Fibroblast of upper back skin (primary cell): Measurements from ENCODE around the gene IGSF21.

Experiments used
- DNase-seq: peaks from one replicate; pipeline ENCODE4 v3.0.0-alpha.2; 2013

IGSF21 gene

DNA sequence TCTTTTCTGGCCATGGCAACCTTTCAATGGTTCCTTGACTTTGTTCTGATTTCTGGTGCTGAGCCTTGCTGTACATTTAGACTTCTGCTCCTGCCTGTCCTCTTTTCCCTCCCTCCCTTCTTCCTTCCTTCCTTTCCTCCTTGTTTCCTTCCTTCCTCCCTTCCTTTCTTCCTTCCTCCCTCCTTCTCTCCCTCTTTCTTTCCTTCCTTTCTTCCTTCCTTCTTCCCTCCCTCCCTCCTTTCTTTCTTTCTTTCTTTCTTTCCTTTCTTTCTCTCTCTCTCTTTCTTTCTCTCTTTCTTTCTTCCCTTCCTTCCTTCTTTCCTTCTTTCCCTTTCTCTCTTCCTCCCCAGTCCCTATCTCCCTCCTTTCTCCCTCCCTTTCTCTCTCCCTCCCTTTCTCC, 10.4 kb upstream of the IGSF21 start:
- DNase-seq: no peak

DNA sequence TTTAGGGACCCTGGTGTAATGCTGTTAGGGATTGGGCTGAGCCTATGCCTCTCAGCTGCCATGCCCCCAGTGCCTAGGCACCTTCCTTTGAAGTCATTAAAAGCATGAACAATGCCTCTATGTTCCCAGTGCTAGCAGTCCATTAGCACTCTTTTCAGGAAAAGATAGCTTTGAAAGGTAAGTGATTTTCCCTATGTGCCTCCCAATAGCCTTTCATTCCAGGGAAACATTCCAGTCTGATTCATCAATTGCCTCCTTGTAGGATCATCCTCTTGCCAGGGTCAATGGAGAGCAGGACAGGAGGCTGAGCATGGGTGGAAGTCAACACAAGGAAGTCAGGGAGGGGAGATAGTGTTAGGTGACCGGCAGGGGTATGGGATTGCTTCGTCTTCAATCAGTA, 8.6 kb upstream of the IGSF21 start:
- DNase-seq: no peak

DNA sequence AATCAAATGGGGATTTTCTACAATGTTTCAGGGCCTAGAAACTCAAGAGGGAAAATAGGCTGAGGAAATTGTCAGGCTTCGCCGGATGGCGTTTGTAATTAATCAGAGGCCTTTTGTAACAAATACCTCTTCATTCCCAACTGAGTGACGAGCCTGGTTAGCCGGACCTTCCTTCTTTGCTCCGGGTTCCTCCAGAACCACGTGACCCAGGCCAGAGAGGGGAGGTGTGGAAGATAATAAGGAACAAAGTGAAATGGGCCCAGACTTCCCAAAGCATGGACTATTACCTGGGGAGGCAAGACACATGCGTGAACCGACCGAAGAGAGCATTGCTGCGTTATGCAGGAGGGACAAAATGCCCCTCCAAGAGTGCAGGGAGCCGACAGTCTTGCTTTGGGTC, 7.5 kb upstream of the IGSF21 start:
- no peak for DNase-seq

DNA sequence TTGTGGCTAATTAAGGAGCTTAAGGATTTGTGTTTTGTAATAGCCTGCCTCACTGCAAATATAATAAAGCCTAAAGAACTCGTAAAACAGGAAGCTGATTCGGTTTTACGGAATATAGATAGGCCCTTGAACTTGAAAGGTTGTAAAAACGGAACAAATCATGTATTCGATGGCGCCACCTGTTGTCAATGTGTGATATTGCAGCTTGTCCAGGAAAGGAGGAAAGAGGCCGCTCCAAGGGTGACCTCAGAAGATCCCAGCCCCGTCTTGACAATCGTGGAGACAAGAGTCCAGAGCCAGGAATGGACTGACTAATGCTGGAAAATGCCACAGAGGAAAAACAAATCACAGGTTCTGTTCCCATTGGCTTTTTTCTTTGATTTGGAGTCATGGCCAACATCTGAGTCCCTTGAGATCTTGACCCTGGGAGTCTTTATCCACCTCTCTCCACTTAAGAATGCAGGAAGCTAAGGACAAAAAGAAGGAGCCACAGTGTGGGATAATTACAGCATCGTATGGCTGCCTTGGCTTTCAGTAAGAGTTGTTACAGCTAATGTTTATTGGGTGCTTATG, 7.0 kb upstream of the IGSF21 start:
- peak; percentile 60 for DNase-seq

DNA sequence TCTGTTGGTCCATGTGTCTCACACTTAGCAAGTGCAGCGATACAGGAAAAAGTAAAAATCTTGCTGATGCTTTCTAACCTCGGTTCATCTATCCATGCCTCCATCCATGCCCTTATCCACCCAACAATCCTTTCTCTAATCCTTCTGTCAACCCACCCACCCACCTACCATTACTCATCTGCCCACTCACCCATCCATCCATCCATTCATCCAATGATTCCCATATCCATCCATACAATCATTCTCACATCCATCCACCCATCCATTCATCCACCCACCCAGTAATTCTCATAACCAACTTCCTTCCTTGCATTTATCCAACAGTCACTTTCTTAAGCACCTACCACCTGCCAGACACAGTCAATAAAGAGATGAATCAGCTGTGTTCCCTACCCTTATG, 6.1 kb upstream of the IGSF21 start:
- DNase-seq: no peak

DNA sequence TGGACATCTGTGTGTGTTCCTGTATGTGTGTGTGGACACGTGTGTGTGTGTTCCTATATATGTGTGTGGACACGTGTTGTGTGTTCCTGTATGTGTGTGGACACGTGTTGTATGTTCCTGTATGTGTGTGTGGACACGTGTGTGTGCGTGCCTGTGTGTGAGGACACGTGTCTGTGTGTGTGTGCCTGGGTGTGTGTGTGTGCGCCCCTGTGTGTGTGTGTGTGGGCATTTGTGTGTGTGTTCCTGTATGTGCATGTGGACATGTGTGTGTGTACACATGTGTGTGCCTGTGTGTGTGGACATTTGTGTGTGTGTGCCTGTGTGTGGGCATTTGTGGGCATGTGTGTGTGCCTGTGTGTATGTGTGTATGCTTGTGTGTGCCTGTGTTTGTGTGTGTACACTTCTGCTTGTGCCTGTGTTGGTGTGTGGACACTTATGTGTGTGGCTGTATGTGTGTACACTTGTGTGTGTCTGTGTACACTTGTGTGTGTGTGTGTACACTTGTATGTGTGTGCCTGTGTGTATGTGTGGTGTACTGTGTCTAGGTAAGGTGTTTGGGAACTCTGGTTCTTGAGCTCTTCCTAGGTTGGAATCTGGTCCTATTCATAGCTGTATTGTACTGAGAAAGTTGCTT, 3.7 kb upstream of the IGSF21 start:
- DNase-seq: no peak

DNA sequence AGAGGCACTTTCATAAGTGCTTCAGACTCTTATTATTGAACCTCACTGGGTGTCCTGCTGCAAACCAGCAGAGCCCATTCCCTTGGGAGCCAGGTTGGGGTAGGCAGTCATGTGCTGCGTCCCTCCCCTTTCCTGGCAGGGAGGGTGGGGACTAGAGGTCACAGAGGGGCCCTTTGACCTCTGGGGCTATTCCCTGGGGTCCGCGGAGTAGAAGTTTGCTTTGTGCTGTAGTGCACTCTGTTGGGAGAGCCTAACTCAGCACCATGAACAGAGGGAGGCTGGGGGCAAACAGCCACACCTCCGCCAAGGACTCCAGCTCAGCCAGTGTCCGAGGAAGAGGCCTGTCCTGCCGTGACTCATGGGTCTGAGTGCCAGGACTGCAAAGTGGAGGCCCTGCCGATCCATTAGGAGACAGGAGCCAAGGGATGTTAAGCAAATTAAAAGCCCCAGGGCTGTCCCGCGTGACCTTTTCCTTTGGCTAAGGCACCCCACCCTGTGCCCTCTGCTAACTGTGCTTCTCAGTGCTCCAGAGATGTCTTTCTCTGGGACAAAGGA, 3.0 kb upstream of the IGSF21 start:
- no peak for DNase-seq

DNA sequence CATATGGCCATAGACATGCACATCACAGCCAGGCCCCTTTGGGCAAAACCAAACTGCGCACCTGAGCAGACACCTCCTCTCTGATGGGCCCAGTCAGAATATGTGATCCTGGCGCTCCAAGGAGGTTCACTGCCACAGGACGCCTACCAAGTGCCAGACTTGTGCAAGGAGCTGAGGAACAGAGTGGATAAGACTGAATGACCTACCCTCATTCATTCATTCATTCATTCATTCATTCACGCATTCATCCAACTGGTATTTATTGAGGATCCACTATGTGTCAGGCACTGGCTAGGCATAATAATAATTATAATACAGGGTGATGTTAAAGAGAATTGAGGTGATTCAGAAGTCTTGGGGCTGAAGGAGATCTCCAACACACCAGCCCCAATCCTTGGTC, 2.4 kb upstream of the IGSF21 start:
- no peak for DNase-seq

DNA sequence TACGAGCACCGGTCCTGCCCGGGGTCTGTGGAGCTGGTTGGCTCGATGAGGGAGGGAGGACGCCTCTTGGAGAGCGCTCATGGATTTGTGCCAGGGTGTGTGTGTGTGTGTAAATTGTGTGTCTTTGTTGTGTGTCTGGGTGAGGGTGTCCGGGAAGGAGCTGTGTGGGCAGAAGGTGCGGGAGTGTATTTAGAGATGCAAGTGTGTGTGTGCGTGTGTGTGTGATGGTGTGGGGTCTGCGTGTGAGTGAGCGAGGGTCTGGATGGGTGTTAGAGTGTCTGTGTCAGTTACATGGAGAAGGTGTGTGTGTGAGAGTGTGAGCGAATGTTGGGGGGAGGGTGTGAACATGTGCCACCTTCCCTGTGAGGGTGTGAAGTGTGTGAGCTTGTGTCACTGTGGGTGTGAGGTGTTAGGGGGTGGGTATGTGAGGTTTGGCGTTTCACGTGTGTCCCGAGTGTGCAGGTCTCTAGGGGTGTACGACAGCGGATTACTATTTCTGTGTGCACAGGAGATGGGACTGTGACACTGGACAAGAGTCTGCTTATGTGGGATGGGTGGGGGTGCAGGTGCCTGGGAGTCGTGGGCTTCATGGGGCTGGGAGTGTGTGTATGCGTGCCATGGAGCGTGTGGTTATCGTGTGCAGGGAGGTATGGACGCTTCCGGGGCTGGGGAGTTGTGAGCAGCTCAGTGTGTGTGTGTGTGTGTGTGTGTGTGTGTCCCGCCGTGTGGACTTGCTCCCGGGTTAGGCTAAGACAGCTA, 880 bp downstream of the IGSF21 start:
- no peak for DNase-seq

DNA sequence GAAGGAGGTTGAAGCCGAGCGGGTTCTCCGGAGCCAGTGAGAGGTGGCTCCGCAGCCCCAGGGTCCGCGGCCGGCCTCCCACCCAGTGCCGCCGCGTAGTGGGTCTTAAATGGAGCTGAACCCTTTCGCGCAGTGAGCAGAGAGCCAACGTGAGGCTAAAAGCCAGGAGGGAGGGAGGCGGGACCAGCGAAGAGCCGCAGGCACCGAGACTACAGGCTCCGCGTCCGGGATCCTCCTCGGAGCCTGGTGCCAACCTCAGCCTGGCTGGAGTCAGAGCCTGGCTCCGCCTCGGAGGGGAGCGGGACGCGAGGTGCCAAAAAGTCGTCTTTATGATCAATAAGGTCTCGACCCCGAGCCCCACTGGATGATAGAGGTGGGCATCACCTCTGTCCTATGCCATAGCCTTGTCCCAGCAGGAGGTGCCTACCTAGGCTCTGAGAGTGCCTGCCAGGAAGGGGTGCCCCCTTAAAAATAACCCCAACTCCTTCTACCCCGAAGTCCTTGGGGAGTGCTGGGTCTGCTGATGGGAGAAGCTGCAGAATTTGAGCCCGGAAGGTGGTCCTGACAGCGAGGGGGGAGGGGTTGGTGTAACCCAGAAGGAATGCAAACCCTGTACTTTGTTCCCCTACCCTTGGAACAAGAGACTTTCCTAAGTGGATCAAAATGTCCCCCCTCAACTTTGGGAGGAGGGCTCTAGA, 1.6 kb downstream of the IGSF21 start:
- DNase-seq: no peak

DNA sequence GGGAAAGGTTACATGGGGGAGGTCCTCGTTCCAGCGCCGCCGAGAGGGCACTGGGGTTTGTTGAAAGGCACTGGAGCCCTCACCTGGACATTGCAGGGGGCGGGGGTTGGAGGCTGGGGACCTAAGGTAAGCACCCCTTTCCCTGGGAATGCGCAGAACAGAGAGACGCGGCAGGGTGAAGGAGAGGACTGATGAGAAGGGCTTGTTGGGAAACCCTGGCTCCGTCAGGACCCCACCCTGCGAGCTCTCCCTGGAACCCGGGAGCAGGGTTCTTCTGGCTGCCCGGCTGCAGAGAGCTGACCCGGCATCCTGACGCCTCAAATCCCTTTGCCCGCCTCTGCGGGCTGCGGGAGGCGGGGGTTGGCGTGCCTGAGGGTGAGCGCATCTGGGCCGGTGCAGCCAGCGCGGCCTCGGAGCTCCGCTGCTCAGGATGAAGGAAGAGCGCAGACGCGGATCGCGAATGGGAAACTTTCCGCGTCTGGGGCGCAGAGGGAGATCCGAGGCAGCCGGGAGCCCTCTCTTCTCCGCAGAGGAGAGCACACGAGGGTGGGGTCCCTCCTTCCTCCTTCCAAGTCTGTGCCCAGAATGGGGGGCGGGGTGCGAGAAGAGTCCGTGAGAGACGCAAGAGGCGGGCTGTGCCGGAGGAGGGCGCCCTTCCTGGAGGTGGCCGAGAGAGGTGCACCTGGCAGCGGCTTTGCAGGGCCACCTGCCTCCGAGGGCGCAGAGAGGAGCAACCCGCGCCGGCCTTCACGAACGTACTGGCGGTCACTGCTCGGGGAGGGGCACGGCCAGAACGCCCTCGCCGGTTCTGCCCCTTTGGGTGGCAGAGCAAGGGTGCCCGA, 2.4 kb downstream of the IGSF21 start:
- no peak for DNase-seq

DNA sequence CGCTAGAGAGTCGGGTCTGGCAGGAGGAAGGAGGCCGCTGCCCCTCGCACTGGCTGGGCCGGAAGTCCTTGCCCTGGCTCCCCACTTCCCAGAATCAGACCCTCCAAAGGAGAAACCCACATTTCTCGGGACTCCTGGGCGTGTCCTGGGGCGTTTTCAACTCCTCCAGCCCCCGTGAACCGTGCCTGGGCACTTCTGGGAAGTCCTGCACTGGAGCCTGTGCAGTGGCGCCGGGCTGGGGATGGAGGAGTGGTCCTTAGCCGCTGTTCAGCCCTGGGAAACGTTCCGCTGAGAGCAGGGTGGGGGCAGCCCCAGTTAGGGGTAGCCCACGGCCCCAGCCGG, 3.0 kb downstream of the IGSF21 start:
- no peak for DNase-seq

DNA sequence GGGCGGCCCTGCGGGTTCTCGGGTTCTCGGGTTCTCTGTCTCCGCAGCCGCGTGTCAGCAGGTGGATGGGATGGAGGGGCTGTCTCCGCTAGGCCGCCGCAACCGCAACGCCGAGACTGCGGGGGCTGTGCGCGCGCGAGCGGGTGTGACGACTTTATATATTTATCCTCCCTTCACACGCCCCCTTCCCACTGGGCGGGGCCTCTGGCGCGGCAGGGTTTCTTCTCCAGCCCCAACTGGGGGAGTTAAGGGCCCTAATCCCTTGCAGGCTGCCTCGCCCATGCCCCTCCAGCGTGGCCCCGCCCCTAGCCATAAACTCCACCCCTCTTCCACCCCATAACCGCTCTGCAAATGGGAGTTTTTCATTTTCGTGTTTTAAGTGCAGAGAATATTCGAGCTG, 3.4 kb downstream of the IGSF21 start:
- no peak for DNase-seq

DNA sequence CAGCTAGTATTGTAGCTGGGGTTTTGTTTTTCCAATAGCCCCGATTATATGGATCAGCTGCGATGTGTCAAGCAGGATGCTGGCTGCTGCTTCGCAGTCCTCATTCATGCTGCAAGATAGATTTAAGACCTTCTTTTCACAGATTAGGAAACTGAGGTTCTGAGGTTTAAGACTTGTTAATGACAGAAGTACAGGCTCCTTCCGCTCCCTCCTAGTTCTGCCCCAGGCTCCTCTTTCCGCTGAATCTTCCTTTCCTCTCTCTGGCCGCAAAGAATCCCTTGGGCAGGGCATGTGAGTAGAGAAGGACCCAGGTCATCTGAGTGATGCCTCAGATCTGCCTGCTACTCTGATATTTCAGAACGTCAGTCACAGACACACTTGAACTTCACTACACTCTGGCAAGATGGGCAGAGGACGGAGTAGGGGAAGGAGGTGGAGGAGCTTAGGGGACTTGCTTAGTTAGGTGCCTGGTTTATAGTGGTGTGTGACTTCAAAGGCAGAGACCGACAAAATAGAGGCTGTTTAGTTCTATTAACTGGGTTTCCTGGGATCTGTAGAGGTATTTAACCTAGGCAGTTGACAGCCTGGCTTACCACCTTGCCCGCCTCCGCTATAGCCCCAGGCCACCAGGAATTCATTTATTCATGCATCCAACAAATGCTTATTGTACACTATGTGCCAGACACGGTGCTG, 4.2 kb downstream of the IGSF21 start:
- no peak for DNase-seq

DNA sequence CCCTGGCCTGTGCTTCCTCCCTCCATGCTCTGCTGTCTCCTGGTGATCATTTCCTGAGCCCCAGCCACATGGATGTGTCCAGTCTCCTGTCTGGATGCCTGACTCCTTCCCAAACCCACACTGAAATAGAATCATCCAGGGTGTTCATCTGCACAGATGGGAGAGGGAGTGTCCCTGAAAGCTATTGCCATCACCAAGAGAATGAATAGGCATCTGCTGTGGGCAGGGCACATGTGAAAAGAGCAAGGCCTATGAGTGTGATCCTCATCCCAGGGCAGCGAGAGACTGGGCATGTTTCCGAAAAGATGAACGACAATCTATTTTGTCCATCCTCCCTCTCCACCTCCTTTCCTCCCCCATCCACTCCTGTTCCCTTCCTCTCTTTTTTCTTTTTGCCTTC, 5.0 kb downstream of the IGSF21 start:
- no peak for DNase-seq

DNA sequence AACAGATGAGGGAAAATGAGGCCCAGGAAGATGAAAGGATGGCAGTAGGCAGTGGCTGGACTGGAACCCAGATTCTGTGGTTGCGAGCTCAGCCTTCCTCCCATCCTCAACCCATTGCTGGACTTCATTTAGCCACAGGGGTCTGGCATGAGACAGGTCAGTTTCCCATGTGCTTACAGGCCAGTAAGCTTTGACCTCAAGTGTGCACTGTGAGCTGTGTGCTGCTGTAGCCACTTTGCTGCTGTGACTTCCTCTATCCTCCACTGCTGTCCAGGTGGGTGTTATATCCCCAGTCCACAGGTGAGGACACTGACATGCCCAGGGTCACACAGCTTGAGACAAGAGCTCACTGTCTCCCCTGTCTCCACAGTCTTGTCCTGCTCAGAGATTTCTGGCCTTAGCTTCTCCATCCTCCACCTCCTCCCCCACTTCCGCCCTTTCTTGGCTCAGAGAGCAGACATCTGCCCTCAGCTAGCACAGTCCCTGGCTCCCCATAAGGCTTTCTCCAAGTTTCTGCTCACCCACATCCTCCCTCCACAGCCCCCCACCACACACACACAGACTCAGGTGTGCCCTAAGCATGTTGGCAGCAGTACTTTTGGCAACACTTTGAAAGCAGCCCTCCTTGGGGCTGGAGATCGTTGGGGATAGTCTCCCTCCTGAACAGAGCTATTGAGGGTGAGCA, 7.3 kb downstream of the IGSF21 start:
- DNase-seq: no peak

DNA sequence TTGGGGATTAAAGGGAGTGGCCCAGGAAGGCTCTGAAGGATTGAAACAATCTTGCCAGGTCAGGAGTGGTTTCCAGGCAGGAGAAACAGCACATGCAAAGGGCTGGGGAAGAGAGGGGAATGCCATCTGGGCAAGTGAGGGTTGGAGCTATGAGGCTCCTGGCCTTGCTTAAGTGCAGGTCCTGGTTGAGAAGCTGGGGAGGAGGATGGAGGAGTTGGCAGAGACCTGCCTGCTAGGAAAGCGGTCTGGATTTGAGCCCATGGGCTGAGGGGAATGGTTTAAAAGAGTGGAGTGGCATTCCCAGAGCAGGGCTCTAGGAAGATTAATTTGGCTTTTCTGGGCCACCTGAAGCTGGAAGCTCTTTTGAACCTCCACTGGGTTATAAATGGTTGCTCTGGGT, 9.2 kb downstream of the IGSF21 start:
- DNase-seq: no peak

DNA sequence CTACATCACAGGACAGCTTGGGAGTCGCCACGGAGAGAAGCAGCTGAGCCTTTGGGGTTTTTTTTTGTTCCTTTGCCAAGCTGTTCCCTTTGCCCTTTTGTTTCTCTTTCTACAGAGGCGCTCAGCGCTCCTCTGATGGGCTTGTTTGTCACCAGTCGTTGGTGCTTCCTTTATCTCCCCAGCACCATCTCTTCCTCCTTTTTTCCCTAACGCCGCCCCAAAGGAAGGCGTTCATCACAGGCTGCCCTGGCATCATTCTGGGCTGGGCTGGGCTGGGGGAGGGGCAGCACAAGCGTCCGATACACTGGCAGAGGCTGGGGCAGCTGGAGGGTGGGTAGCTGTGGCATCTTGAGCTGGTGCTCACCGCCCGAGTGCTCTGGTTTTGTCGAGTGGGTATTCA, 10.5 kb downstream of the IGSF21 start:
- DNase-seq: no peak

DNA sequence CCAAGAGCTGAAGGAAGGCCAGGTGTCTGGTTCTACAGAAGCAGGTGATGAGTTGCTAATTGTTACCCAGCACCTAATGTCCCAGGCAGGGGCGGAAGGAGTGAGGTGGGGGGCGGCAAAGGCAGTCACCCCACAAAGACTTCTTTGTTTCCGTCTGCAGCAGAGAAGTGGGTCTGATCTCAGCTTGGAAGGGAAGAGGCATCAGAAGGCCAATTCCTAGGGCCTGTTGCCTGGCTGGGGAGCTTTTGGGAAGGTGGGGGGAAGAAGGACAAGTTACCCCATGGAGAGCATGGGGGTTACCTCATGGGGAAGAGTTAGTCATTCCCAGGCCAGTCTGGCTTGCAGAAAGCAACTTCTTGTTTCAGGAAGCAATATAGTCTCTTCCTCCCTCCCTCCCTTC, 10.9 kb downstream of the IGSF21 start:
- no peak for DNase-seq

DNA sequence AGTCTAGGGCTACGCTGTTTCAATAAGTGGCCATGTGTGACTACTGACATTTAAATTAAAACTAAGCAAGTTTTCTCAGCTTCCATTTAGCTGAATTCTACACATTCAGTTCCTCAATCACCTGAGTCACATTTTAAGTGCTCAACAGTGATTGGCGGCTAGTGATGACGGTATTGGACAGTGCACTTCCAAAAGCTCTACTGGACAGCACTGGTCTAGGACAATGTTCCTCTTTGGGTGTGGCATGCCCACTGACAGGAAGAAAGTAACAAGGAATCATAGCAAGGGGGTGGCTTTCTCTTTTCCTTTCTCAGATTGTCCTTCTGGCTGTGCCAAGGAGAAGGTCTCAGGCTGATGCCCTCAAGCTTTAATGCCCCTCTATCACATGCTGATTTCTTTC, 11.7 kb downstream of the IGSF21 start:
- no peak for DNase-seq

DNA sequence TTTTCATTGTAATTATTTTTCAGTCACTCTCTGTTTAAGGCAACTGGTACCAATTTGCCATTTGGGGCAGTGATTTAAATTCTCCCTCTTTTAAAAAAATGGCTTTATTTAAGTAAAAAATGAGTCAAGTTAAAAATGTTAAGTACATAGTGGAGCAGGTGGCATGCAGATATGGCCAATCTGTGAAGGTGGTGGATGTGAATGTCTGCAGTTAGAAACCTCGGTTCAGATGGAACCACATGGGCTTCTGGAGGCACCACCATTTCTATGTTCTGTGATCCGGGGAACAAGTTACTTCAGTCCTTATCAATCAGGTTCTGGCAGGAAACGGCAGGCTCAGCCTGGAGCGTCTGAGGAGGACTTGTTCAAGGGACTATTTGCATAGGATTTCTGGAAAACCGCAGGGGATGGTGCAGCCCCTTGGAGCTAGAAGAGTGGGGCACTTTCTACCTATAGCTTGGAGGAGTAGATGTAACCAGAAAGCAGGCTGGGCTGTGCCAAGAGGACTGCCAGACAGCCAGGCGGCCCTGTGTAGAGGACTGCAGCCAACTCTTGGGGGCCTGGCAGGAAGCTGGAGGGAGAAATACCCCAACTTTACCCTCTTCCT, 12.3 kb downstream of the IGSF21 start:
- no peak for DNase-seq
